GM21786 (cell line): ENCODE measurements around the gene NOLC1.

ENCODE experiments used
- ATAC-seq: cut with Tn5 transposase; IDR thresholded peaks from one replicate; pipeline ENCODE4 v1.9.1; 2021; ENCODE audit not compliant: unreplicated experiment

The NOLC1 gene

GRCh38 chr10:102151774-102152544, at the start of gene NOLC1:
Gene NOLC1 (plus strand): TSS chr10:102152389. CDS start chr10:102152411, 22 bp downstream.
- peak; percentile 92 for ATAC-seq

GRCh38 chr10:102102421-102102820, 49.8 kb upstream of the NOLC1 start:
- ATAC-seq = no peak

- no peak for ATAC-seq
These were observed 45.2 kb upstream of the NOLC1 start for GRCh38 chr10:102106998-102107397.

- ATAC-seq = no peak
These were observed 42.7 kb upstream of the NOLC1 start for GRCh38 chr10:102109166-102110116.

GRCh38 chr10:102111276-102111675, 40.9 kb upstream of the NOLC1 start:
- no peak for ATAC-seq

GRCh38 chr10:102112210-102112817, 39.9 kb upstream of the NOLC1 start:
- no peak for ATAC-seq

- ATAC-seq = no peak
These were observed 38.8 kb upstream of the NOLC1 start for GRCh38 chr10:102113261-102113955.

- peak; percentile 7 for ATAC-seq
These were observed 38.0 kb upstream of the NOLC1 start for GRCh38 chr10:102113956-102114857.

GRCh38 chr10:102114861-102115618, 37.1 kb upstream of the NOLC1 start:
- ATAC-seq = peak; percentile 65

- no peak for ATAC-seq
These were observed 36.4 kb upstream of the NOLC1 start for GRCh38 chr10:102115775-102116174.

GRCh38 chr10:102116656-102117055, 35.5 kb upstream of the NOLC1 start:
- ATAC-seq = no peak

- ATAC-seq = no peak
These were observed 34.6 kb upstream of the NOLC1 start for GRCh38 chr10:102117391-102118159.

GRCh38 chr10:102118867-102119266, 33.3 kb upstream of the NOLC1 start:
- ATAC-seq = no peak

GRCh38 chr10:102119417-102120141, 32.6 kb upstream of the NOLC1 start:
- no peak for ATAC-seq

- peak; percentile 55 for ATAC-seq
These were observed 31.8 kb upstream of the NOLC1 start, which contains the start of gene LDB1 for GRCh38 chr10:102120142-102120990. Gene LDB1 (minus strand): TSS chr10:102120368. CDS start chr10:102120110, 258 bp downstream.

GRCh38 chr10:102120991-102121738, 31.0 kb upstream of the NOLC1 start:
- ATAC-seq = no peak
